Measurements from ENCODE around the gene TSPYL6. TPM values are rescaled to one million over a fixed set of nuclear protein-coding genes. Genes with fewer than 3 reads are reported as not detected.

Gene TSPYL6
- polyA plus RNA-seq, 3 donors = 0.21 TPM; not detected in 2

DNA sequence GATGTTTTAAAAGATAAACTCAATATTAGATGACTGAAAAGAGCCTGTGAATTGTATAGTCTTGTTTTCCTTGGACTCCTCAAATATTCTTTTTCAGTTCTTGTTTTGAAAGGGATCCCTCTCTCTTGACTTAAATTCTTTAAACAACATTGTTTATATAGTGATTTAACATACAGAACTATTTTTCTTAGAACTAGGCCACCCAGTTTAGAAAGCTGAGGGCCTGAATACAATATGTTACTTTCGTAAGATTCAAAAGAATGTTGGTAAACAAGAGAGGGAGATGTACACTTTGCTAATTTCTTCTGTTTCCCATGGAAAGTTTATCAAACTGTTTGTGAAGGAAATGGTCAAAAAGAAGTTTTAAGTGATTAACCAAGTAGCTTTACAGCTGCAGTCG lies 5.5 kb upstream of the TSPYL6 start:
- no peak for DNase-seq (ENCODE audit: extremely low read depth in 1 of 11, low read depth in 9 of 11, low spot score in 4 of 11)

DNA sequence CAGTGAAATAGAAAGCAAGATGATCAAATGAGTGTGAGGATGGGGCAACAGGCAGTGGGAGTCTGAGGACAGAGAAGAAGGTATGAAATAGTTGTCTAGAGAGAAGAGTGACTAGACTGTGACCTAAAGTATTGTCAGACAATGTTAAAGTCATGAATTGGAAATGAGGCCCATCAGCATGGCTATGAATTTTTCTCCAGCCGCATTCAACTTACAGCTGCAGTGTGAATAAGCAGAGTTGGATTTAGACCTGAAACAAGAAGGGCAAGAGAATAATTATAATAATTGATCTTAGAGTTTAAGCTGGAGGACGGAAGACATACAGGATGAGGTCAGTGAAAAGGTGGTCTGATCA lies 4.2 kb upstream of the TSPYL6 start:
- no peak for DNase-seq (ENCODE audit: extremely low read depth in 1 of 11, low read depth in 9 of 11, low spot score in 4 of 11)

DNA sequence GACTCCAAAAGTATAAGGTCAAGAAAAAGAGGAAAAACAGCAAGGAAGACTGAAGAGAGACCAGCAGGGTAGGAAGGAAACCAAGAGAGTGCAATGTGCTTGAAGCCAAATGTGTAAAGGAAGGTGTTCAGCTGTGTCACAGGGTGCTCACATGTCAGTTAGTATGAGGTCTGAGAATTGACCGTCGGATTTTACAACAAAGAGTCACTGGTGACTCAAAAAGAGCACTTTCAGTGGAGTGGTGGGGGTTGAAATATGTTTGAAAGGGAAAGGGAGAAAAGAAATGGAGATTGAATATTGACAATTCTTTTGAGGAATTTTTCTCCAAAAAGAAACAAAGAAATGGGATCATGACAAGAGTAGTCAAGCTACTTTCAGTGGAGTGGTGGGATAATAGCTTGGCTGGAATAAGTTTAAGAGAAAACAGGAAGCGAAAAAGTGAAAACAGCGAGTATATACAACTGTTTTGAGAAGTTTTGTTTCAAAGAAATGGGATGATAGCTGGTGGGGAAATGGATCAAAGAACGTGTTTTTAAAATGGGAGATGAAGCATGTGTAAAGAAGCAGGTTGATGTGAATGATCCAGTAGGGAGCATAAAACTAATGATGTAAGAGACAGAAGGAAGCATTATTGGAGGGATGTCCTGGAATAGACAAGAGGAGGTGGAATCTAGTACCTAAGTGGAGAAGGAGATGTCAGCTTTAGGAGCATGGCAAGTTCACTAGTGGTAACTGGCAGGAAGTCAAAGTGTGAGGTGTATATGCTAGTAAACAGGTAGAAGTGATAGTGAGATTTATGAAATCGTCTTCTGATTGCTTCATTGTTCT lies 3.6 kb upstream of the TSPYL6 start:
- DNase-seq (ENCODE audit: extremely low read depth in 1 of 11, low read depth in 9 of 11, low spot score in 4 of 11) = no peak

DNA sequence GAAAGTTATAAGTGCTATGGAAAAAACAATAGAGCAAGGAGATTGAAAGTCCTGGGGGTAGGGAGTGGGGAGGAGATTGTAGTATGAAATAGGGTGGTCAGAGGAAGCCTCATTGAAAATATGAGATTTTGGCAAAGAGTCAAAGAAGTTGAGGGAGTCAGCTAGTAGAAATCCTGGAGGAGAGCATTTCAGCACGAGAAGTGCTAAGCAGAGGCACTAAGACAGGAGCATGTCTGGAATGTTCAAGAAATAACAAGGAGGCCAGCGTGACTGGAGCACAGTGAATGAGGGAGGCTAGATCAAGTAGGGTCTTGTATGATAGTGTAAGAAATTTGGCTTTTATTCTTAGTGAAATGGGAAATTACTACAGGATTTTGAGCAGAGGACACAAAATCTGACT lies 2.1 kb upstream of the TSPYL6 start:
- no peak for DNase-seq (ENCODE audit: extremely low read depth in 1 of 11, low read depth in 9 of 11, low spot score in 4 of 11)

DNA sequence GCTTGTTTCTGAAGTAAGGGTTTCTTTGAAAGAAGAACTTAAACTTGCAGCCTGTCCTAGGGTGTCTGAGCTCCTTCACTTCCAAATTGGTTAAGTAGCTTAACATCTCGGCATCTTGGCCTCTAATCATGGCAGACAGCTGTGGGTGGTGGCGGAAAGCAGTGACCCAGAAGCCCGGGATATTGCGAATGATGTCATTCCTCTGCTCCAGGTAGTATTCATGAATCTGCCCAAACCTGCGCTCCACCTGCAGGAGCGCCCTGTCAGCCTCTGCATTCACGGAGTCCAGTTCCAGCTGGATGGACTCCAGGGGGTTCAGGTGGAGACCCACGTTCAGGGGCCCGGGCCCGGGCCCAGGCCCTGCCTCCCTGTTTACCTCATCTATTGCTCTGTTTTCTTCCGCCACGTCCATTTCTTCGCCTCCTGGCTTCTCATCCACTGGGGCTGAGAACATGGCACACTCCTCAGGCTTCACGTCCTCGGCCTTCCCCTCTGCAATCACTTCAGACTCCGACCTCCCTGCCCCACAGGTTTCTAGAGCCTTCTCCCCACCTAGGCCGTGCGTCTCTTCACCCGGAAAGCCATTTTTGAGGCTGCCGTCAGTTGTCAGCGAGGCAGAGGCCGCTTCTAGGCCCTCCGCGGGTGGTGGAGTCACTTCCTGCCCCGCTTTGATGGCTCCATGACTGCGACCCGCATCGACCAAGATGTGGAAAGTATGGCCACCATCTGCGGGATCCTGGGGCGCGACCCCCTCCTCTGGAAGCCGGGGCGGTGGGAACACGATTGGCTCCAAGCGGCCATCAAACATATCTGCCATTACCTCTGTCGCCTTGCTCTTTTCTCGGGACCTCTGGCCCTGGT lies 569 bp downstream of the TSPYL6 start:
- no peak for DNase-seq (ENCODE audit: extremely low read depth in 1 of 11, low read depth in 9 of 11, low spot score in 4 of 11)

DNA sequence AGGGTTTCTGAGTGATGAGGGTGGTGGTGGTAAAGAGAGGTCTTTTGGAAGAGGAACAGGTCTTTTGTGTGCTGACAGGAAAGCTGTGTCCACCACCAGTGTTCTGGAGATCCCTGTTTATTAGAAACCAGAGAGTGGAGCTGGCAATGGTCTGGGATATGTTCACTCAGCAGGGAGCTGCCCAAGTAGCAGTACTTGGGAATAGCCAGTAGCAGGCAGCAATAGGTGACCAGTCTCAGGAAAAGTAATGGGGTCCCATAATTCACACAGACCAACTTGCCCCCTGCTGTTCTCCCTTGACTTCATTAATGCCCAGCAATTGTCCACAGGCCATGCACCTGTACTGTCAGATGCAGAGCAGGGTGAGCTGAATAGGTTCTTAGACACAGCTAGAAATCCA lies 1.8 kb downstream of the TSPYL6 start:
- no peak for DNase-seq (ENCODE audit: extremely low read depth in 1 of 11, low read depth in 9 of 11, low spot score in 4 of 11)

DNA sequence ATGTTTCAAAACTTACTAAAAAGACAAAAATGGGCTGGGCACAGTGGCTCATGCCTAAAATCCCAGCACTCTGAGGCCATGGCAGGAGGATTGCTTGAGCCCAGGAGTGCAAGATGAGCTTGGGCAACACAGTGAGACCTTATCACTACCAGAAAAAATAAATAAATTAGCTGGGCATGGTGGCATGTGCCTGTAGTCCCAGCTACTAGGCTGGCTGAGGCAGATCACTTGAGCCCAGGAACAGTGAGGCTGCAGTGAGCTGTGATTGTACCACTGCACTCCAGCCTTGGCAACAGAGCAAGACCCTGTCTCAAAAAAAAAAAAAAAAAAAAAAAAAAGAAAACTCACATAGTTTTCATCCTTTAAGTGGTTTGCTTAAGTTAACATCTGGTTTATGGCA lies 6.4 kb downstream of the TSPYL6 start:
- no peak for DNase-seq (ENCODE audit: extremely low read depth in 1 of 11, low read depth in 9 of 11, low spot score in 4 of 11)

DNA sequence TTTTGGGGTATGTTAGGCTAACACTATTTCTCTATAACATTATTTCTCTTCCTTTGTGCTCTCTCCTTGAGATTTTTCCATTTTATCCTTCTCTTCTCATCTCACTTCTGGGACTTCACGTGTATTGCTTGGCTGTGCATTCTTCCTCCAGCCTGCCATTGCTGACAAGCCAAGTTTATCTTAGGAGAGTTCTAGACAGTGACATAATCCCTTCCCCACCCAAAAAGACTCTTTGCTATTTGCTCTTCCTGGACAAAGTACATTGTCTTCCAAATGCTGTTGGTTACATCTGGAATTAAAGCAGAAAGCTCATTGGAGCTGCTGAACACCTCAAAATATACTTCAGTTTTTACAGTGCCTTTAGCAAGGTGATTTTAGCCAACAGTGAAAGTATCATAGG lies 8.9 kb downstream of the TSPYL6 start:
- DNase-seq (ENCODE audit: extremely low read depth in 1 of 11, low read depth in 9 of 11, low spot score in 4 of 11) = no peak

DNA sequence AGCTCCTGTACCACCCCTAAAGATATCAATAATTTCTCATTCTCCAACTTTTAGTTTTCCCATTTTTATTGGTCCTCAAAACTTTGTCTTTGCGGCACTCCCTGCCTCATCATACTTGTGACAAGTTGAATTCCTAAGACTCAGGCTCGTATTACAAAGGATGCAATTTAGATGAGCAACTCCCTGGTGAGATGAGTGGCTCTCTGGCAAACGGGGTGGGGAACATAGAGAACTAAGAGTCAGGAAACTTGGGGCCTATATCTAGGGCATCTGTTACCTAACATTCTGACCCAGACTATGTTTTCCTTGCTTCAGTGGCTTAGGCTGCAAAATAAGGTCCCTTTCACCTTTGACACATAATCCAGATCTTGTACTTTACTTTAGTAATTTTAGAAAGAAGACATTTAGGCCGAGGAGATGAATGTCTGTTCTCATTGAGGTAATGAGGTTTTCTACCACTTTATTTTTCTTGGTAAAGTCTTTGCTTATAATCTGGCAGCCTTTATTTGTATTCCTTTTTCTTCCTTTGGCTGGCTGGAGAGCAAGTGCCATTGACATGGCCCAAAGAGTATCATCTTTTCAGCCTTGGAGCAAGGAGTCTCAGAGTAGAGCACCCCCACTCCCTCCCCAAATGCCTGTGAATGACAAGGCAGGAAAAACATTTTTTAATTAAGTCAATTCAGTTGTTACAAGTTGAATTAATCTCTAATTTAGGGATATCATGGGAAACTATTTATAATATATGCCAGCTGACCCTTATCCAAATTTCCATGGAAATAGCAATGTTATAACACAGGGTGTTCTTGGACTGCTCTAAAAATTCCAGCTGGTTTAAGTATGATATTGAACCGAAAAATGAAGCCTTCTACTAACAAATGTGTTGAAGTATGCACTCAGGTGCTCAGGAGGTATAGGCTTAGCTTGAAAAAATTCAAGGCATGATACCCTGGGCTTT lies 15.2 kb downstream of the TSPYL6 start:
- DNase-seq (ENCODE audit: extremely low read depth in 1 of 11, low read depth in 9 of 11, low spot score in 4 of 11) = no peak

DNA sequence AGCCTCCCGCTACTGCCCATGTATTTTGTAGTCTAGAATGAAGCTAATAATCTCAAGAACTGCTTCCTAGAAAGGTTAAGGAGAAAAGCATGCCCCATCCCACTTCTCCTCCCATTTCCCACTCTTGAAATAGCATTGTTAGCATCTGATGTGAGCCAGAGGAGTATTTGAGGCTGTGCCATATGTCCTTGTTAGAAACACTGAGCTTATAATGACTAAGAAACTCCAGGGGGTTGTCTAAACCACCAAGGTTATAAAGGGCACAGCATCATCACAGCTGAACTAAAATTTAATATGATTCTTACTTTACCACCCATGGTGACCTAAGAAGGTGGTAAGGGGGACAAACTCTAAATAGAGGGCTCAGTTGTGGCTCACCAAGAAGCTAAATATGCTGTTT lies 16.6 kb downstream of the TSPYL6 start:
- no peak for DNase-seq (ENCODE audit: extremely low read depth in 1 of 11, low read depth in 9 of 11, low spot score in 4 of 11)

DNA sequence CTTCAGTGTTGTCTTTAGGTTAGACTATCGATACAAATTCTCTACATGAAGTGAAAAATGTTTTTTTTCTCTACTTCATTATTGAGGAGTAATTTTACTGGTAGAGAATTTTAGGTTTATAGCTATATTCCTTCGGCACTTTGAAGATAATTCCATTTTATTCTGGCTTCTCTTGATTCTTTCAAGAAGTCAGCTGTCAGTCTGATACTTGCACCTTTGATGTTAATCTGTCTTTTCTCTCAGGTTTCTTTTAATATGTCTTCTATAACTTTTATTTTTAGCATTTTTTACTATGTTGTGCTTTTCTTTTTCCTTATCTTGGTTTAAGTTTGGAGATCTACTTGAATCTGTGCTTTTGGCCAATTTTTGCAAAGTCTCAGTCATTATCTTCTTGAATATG lies 18.6 kb downstream of the TSPYL6 start:
- no peak for DNase-seq (ENCODE audit: extremely low read depth in 1 of 11, low read depth in 9 of 11, low spot score in 4 of 11)

DNA sequence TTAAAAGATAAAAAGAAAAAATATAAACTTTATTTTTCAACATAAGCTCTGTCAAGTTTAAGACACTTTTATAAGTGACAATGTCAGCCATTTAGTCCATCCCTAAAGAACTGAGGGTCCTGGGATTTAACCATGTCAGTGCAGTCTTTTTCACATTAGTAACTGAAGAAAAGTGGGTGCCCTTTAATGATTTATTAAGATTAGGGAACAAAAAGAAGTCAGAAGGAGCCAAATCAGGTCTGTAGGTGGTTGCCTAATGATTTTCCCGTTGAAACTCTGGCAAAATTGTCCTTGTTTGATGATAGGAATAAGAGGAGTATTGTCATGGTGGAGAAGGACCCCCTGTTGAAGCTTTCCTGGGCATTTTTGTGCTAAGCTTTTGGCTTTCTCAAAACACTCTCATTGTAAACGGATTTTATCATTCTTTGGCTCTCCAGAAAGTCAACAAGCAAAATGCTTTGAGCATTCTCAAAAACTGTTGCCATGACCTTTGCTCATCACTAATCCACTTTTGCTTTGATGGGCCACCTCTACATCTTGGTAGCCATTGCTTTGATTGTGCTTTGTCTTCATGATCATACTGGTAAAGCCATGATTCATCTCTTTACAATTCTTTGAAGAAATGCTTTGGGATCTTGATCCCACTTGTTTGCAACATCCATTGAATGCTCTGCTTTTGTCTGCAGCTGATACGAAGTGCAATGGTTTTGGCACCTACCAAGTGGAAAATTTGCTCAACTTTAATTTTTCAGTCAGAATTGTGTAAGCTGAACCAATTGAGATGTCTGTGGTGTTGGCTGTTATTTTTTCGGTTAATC lies 22.0 kb downstream of the TSPYL6 start:
- DNase-seq (ENCODE audit: extremely low read depth in 1 of 11, low read depth in 9 of 11, low spot score in 4 of 11) = no peak

DNA sequence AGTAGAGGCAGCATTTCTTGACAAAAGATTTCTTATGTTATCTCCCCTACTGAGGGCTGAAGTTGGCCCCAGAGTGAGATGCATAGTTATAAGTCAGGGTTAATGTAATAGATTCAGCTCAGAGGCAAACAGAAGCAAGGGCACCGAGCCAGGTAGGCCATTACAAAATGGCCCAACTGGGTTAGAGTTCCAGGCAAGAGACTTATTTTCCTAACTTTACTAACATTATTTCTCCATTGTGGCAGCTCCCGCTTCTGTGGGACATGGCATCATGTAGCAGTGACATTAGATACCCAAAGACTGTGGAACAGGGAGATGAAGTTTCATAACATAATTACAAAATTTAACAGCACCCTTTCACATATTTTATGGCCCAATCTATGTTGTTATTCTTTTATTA lies 27.1 kb downstream of the TSPYL6 start:
- no peak for DNase-seq (ENCODE audit: extremely low read depth in 1 of 11, low read depth in 9 of 11, low spot score in 4 of 11)

DNA sequence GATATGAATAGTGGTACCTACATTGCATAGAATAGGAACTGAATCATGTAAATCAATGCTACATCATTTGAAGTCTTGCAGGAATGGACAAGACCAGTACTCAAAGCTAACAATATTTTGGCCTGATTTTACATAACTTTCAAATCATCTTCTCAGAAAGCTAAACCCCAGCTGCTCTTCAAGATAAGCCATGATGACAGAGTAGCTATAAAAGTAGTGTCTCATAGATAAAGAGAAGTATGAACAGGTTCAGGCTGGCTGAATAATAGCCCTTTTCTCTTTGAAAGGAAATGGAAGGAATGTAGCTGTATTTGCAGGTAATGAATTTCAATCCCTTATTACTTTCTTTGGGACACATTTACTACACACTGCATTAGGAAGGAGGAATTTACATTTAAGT lies 28.2 kb downstream of the TSPYL6 start:
- DNase-seq (ENCODE audit: extremely low read depth in 1 of 11, low read depth in 9 of 11, low spot score in 4 of 11) = no peak

DNA sequence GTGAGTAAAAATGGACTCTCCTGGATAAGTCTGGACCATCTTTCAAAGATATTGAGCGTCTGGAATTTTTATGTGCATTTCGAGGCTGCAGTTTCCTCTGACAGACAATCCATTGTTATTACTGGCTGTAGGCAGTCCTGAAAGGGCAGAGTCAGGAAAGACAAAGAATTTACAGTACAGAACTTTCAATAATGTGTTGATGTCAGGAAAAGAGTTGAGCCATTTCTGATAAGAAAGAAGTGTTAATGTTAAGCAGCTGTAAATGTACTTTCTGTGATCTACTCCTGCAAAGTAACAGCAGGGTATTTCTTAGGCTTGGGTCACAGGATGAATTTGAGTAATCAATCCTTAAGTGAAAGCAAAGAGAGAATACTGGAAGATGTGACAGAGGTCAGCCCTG lies 29.8 kb downstream of the TSPYL6 start:
- no peak for DNase-seq (ENCODE audit: extremely low read depth in 1 of 11, low read depth in 9 of 11, low spot score in 4 of 11)

DNA sequence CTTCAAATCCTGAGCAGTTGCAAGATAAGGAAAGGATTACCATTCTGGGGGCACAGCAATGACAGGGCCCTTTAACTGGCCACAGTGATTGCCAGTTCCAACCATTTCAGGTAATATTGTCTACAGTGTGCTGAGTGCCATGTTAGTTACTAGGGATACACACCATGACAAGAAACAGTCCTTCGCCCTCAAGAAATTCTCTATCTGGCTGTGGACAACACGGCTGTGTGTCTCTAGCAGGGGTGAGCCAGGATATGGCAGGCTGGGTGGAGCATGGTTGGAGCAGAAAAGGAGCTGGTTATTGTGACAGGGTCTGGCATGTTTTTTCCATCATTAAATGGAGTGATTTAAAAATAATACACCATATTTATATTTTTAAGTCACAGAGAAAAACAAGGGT lies 31.0 kb downstream of the TSPYL6 start:
- DNase-seq (ENCODE audit: extremely low read depth in 1 of 11, low read depth in 9 of 11, low spot score in 4 of 11) = no peak

DNA sequence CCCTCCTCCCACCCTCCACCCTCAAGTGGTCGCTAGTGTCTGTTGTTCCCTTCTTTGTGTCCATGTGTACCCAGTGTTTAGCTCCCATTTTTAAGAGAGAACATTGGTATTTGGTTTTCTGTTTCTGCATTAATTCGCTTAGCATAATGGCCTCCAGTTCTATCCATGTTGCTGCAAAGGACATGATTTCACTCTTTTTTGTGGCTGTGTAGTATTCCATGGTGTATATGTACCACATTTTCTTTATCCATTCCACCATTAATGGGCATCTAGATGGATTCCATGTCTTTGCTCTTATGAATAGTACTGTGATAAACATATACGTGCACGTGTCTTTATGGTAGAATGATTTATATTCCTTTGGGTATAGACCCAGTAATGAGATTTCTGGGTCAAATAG lies 42.9 kb downstream of the TSPYL6 start:
- no peak for DNase-seq (ENCODE audit: extremely low read depth in 1 of 11, low read depth in 9 of 11, low spot score in 4 of 11)

DNA sequence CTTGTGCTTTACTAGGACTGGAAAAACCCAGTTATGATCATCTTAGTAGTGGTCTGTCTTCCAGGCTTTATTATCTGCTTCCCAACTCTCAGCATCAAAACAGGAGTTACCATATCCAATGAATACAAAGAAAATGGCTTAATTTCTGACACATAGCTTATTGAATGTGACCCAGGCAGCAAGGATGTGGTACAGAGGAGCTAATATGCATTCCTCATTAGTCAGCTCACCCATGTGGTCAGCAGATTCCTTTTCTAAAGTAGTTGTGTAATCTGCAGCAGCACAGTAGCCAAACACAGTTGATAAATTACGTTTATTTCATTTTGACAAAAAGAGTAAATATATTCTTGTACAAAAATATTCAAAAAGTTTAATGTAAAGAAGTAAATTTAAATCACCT lies 43.6 kb downstream of the TSPYL6 start:
- DNase-seq (ENCODE audit: extremely low read depth in 1 of 11, low read depth in 9 of 11, low spot score in 4 of 11) = no peak

DNA sequence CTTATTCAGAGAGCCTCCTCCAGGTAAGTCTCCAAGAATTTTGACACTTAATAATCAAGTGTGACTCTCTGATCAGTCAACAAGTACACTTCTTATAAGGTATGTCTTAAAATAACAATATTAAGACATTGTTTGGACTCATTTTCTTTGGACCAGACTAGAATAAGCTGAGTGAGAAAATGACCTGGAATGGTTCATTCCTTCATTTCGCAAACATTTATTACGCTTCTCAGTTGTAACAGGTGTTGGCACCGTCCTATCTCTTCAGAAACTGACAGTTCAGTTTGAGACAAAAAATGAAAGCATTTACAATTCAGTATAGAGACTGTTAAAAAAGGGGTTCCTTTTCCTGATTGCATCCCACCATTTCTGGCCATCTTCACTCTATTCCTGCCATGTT lies 46.6 kb downstream of the TSPYL6 start:
- no peak for DNase-seq (ENCODE audit: extremely low read depth in 1 of 11, low read depth in 9 of 11, low spot score in 4 of 11)
